ENCODE results near the gene LAMA2. TPM values are rescaled to one million over a fixed set of nuclear protein-coding genes. Genes with fewer than 3 reads are reported as not detected.

The LAMA2 gene
- total RNA-seq, 3 donors from 2014 or later (not counting 1 experiment from before 2014, with no cell fraction given): 2.1 to 5.3 (median 3.6) TPM

GRCh38 chr6:129390900-129391299 is 508.0 kb downstream of the LAMA2 start:
- H3K36me3 Mint-ChIP-seq: no peaks in the 10 kb centered on the region

DNA sequence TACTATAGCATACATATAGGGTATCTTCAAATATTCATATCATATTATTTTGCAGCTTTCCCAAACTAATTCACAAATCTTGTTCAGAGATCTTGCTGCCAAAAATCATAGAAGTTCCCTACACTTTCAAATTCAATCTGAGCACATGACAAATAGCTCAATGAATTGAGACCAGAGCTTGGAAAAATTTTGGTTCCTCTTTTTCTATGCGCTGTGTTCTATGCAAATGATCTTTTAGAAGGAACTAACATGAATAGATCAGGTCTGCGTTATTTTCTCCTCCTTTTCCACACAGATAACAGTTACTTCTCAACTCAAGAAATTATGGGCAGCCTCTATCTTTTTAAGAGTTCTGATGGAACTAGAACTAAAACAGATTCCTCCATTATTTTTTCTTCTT is 510.7 kb downstream of the LAMA2 start:
- Histone ChIP-seq H3K9me3 (ENCODE audit: control insufficient read depth, insufficient read depth, low read length) (no peaks in the 10 kb centered on the region), H3K4me1 (ENCODE audit: control insufficient read depth, insufficient read depth, low read length) (no peaks in the 10 kb centered on the region), H3K27me3 (ENCODE audit: control insufficient read depth, insufficient read depth, low read length) (no peaks in the 10 kb centered on the region), H3K4me3 (ENCODE audit: low read length) (no peak overlapping the region), H3K27ac (ENCODE audit: low read length) (no peak overlapping the region), H3K36me3 (ENCODE audit: control insufficient read depth, insufficient read depth, low read length) (no peaks in the 10 kb centered on the region)
- Mint-ChIP-seq H3K27me3 (ENCODE audit: low read depth in 2 of 2) (peaks cover 0 to 2% of the 10 kb centered on the region in 2 donors), H3K4me1 (no peaks in the 10 kb centered on the region), H3K9me3 (no peaks in the 10 kb centered on the region), H3K27ac (no peak overlapping the region), H3K4me3 (no peak overlapping the region), H3K36me3 (no peaks in the 10 kb centered on the region)
- intact Hi-C loops (cut with micrococcal nuclease): no loop called here
- DNase-seq: no peak
- no peak for ATAC-seq
- TF ChIP-seq, protein P1, sequence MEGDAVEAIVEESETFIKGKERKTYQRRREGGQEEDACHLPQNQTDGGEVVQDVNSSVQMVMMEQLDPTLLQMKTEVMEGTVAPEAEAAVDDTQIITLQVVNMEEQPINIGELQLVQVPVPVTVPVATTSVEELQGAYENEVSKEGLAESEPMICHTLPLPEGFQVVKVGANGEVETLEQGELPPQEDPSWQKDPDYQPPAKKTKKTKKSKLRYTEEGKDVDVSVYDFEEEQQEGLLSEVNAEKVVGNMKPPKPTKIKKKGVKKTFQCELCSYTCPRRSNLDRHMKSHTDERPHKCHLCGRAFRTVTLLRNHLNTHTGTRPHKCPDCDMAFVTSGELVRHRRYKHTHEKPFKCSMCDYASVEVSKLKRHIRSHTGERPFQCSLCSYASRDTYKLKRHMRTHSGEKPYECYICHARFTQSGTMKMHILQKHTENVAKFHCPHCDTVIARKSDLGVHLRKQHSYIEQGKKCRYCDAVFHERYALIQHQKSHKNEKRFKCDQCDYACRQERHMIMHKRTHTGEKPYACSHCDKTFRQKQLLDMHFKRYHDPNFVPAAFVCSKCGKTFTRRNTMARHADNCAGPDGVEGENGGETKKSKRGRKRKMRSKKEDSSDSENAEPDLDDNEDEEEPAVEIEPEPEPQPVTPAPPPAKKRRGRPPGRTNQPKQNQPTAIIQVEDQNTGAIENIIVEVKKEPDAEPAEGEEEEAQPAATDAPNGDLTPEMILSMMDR (IDR thresholded peaks at IDR 0.05): no peak
- 7% methylated on average over 2 of the region's 2 CpGs for WGBS (ENCODE audit: insufficient coverage)

More at GRCh38 chr6:129390900-129391299, 508.0 kb downstream of the LAMA2 start:
- ATAC-seq (no peak), DNase-seq (no peak)
- H3K9me3 Mint-ChIP-seq: no peaks in the 10 kb centered on the region
- no peak overlapping the region for H3K27ac Mint-ChIP-seq
- intact Hi-C loops (cut with micrococcal nuclease): no loop called here
- TF ChIP-seq, protein P1 (IDR thresholded peaks at IDR 0.05): no peak
- H3K4me1 Mint-ChIP-seq: no peaks in the 10 kb centered on the region
- Histone ChIP-seq H3K27ac (ENCODE audit: low read length) (no peak overlapping the region), H3K9me3 (ENCODE audit: control insufficient read depth, insufficient read depth, low read length) (no peaks in the 10 kb centered on the region), H3K4me1 (ENCODE audit: control insufficient read depth, insufficient read depth, low read length) (no peaks in the 10 kb centered on the region), H3K36me3 (ENCODE audit: control insufficient read depth, insufficient read depth, low read length) (no peaks in the 10 kb centered on the region), H3K27me3 (ENCODE audit: control insufficient read depth, insufficient read depth, low read length) (no peaks in the 10 kb centered on the region), H3K4me3 (ENCODE audit: low read length) (no peak overlapping the region)
- H3K4me3 Mint-ChIP-seq: no peak overlapping the region
- H3K27me3 Mint-ChIP-seq (ENCODE audit: low read depth in 2 of 2): no peaks in the 10 kb centered on the region
- 78% methylated on average over 2 of the region's 2 CpGs for WGBS (ENCODE audit: insufficient coverage)

DNA sequence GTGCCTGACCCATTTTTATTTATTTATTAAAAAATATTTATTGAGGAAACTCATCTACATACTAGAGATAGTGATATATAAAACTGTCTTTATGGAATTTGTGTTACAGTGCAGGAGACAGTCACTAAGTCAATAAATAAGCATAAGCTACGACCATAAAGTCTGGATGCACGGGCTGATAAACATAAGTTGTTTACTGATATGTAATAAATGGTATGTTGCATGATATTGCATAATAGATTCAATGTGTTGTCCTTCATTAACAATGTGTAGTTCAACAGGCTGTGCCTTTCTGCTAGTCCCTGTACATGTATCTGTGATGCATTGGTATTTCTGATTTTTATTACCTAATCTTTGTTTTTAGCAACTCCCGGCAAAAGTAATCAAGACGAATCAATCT is 515.8 kb downstream of the LAMA2 start:
- no peak overlapping the region for H3K4me3 Mint-ChIP-seq

GRCh38 chr6:129402244-129402643 is 519.3 kb downstream of the LAMA2 start:
- Histone ChIP-seq H3K9me3 (ENCODE audit: control insufficient read depth, insufficient read depth, low read length) (no peaks in the 10 kb centered on the region), H3K27me3 (ENCODE audit: control insufficient read depth, insufficient read depth, low read length) (no peaks in the 10 kb centered on the region), H3K36me3 (ENCODE audit: control insufficient read depth, insufficient read depth, low read length) (no peaks in the 10 kb centered on the region), H3K27ac (ENCODE audit: low read length) (no peak overlapping the region), H3K4me3 (ENCODE audit: low read length) (no peak overlapping the region), H3K4me1 (ENCODE audit: control insufficient read depth, insufficient read depth, low read length) (no peaks in the 10 kb centered on the region)
- no peaks in the 10 kb centered on the region for H3K9me3 Mint-ChIP-seq
- no peaks in the 10 kb centered on the region for H3K27me3 Mint-ChIP-seq (ENCODE audit: low read depth in 2 of 2)
- H3K4me1 Mint-ChIP-seq: no peaks in the 10 kb centered on the region
- DNase-seq (no peak), ATAC-seq (no peak)
- TF ChIP-seq, protein P1 (IDR thresholded peaks at IDR 0.05): no peak
- intact Hi-C loops (cut with micrococcal nuclease): no loop called here
- no peak overlapping the region for H3K4me3 Mint-ChIP-seq
- WGBS (ENCODE audit: insufficient coverage): 54% methylated on average over 1 of the region's 1 CpG
- no peak overlapping the region for H3K27ac Mint-ChIP-seq
- peaks cover 7% of the 10 kb centered on the region for H3K36me3 Mint-ChIP-seq

More for the DNA sequence above, 515.8 kb downstream of the LAMA2 start:
- Histone ChIP-seq H3K4me3 (ENCODE audit: low read length) (no peak overlapping the region), H3K36me3 (ENCODE audit: control insufficient read depth, insufficient read depth, low read length) (no peaks in the 10 kb centered on the region), H3K27ac (ENCODE audit: low read length) (no peak overlapping the region), H3K4me1 (ENCODE audit: control insufficient read depth, insufficient read depth, low read length) (no peaks in the 10 kb centered on the region), H3K9me3 (ENCODE audit: control insufficient read depth, insufficient read depth, low read length) (no peaks in the 10 kb centered on the region), H3K27me3 (ENCODE audit: control insufficient read depth, insufficient read depth, low read length) (no peaks in the 10 kb centered on the region)
- H3K27me3 Mint-ChIP-seq (ENCODE audit: low read depth in 2 of 2): peaks cover 0 to 2% of the 10 kb centered on the region in 2 donors
- no peaks in the 10 kb centered on the region for H3K4me1 Mint-ChIP-seq
- no peaks in the 10 kb centered on the region for H3K36me3 Mint-ChIP-seq
- TF ChIP-seq, protein P1 (IDR thresholded peaks at IDR 0.05): no peak
- 92% methylated on average over 2 of the region's 4 CpGs for WGBS (ENCODE audit: insufficient coverage)
- ATAC-seq: no peak
- no peaks in the 10 kb centered on the region for H3K9me3 Mint-ChIP-seq
- intact Hi-C loops (cut with micrococcal nuclease): no loop called here
- H3K27ac Mint-ChIP-seq: no peak overlapping the region
- no peak for DNase-seq
